ENCODE measurements around the gene TMEM9. TPM values are rescaled to one million over a fixed set of nuclear protein-coding genes. Genes with fewer than 3 reads are reported as not detected.

TMEM9 gene
- total RNA-seq, 2 donors from 2014 or later: 41.8 to 63.4 TPM

GRCh38 chr1:201127755-201128455 lies 26.4 kb downstream of the TMEM9 start:
- no peak overlapping the region for H3K27ac ChIP-seq
- DNase-seq (ENCODE audit: low spot score): no peak
- H3K4me1 ChIP-seq: no peaks in the 10 kb centered on the region
- H3K9me3 ChIP-seq: no peaks in the 10 kb centered on the region
- no peak overlapping the region for H3K4me3 ChIP-seq
- no peaks in the 10 kb centered on the region for H3K27me3 ChIP-seq
- TF ChIP-seq CTCF (IDR thresholded peaks at IDR 0.05): no peak
- H3K36me3 ChIP-seq: no peaks in the 10 kb centered on the region

- Histone ChIP-seq H3K27ac (no peak within 1 kb of the TSS), H3K4me3 (no peak within 1 kb of the TSS), H3K36me3 (no peaks in the 10 kb centered on the region), H3K27me3 (no peaks in the 10 kb centered on the region), H3K4me1 (no peaks in the 10 kb centered on the region), H3K9me3 (no peaks in the 10 kb centered on the region)
- TF ChIP-seq CTCF (IDR thresholded peaks at IDR 0.05): no peak
- no peak for DNase-seq (ENCODE audit: low spot score)
Measured at GRCh38 chr1:201126832-201127754, 27.2 kb downstream of the TMEM9 start, which contains the start of gene ASCL5. Gene ASCL5 (minus strand): TSS chr1:201127184. CDS start chr1:201115372, 11,812 bp downstream.

GRCh38 chr1:201126463-201126831 lies 27.8 kb downstream of the TMEM9 start:
- DNase-seq (ENCODE audit: low spot score): no peak

GRCh38 chr1:201125800-201126199 lies 28.5 kb downstream of the TMEM9 start:
- Histone ChIP-seq H3K27me3 (no peaks in the 10 kb centered on the region), H3K4me1 (no peaks in the 10 kb centered on the region), H3K36me3 (no peaks in the 10 kb centered on the region), H3K9me3 (no peaks in the 10 kb centered on the region), H3K27ac (no peak overlapping the region), H3K4me3 (no peak overlapping the region)
- DNase-seq (ENCODE audit: low spot score): no peak
- no peak for TF ChIP-seq CTCF (IDR thresholded peaks at IDR 0.05)

More at GRCh38 chr1:201126463-201126831, 27.8 kb downstream of the TMEM9 start:
- Histone ChIP-seq H3K9me3 (no peaks in the 10 kb centered on the region), H3K36me3 (no peaks in the 10 kb centered on the region), H3K27ac (no peak overlapping the region), H3K4me3 (no peak overlapping the region), H3K27me3 (no peaks in the 10 kb centered on the region), H3K4me1 (no peaks in the 10 kb centered on the region)
- no peak for TF ChIP-seq CTCF (IDR thresholded peaks at IDR 0.05)

GRCh38 chr1:201125019-201125418 lies 29.3 kb downstream of the TMEM9 start:
- H3K27ac ChIP-seq: no peak overlapping the region
- no peak for DNase-seq (ENCODE audit: low spot score)

More at GRCh38 chr1:201125019-201125418, 29.3 kb downstream of the TMEM9 start:
- H3K4me3 ChIP-seq: no peak overlapping the region
- H3K36me3 ChIP-seq: no peaks in the 10 kb centered on the region
- no peak for TF ChIP-seq CTCF (IDR thresholded peaks at IDR 0.05)
- no peaks in the 10 kb centered on the region for H3K4me1 ChIP-seq
- H3K27me3 ChIP-seq: no peaks in the 10 kb centered on the region
- no peaks in the 10 kb centered on the region for H3K9me3 ChIP-seq
